ENCODE measurements around the gene CPA5. TPM values are rescaled to one million over a fixed set of nuclear protein-coding genes. Genes with fewer than 3 reads are reported as not detected.
"Not testable (repeated sequence)": the region's sequence is repeated elsewhere in the genome, so short reads cannot be mapped to it uniquely, and the experiment has no call there.

Gene CPA5
- total RNA-seq, 1 experiment from 2014 or later, result 0.13 TPM

- Histone ChIP-seq H3K27me3 (no peaks in the 10 kb centered on the region), H3K36me3 (no peaks in the 10 kb centered on the region)
- no peak for DNase-seq
Measured at GRCh38 chr7:130365088-130365487, 20.5 kb downstream of the CPA5 start.

GRCh38 chr7:130365511-130366441 is 21.2 kb downstream of the CPA5 start:
- Histone ChIP-seq H3K9me3 (no peaks in the 10 kb centered on the region; the same call in 1 of the 2 replicates), H3K4me3 (no peak overlapping the region), H3K36me3 (no peaks in the 10 kb centered on the region), H3K27me3 (no peaks in the 10 kb centered on the region)
- peak; percentile 70 for DNase-seq

More at GRCh38 chr7:130365088-130365487, 20.5 kb downstream of the CPA5 start:
- no peak overlapping the region for H3K4me3 ChIP-seq
- no peaks in the 10 kb centered on the region; the same call in 1 of the 2 replicates for H3K9me3 ChIP-seq

- Histone ChIP-seq H3K36me3 (no peaks in the 10 kb centered on the region), H3K27me3 (no peaks in the 10 kb centered on the region), H3K9me3 (no peaks in the 10 kb centered on the region), H3K4me3 (no peak overlapping the region)
- no peak for DNase-seq
Measured at GRCh38 chr7:130366564-130366963, 21.9 kb downstream of the CPA5 start.

- Histone ChIP-seq H3K4me3 (no peak overlapping the region), H3K27me3 (no peaks in the 10 kb centered on the region), H3K36me3 (no peaks in the 10 kb centered on the region), H3K9me3 (no peaks in the 10 kb centered on the region)
- DNase-seq, result no peak
Measured at GRCh38 chr7:130367088-130367755, 22.6 kb downstream of the CPA5 start.

- DNase-seq, result no peak
- Histone ChIP-seq H3K9me3 (no peaks in the 10 kb centered on the region), H3K27me3 (no peaks in the 10 kb centered on the region), H3K36me3 (no peaks in the 10 kb centered on the region), H3K4me3 (no peak overlapping the region)
Measured at GRCh38 chr7:130367836-130368746, 23.5 kb downstream of the CPA5 start.

GRCh38 chr7:130369110-130369711 is 24.6 kb downstream of the CPA5 start:
- H3K4me3 ChIP-seq, result no peak overlapping the region
- no peaks in the 10 kb centered on the region for H3K27me3 ChIP-seq
- H3K9me3 ChIP-seq, result no peaks in the 10 kb centered on the region
- DNase-seq, result no peak
- H3K36me3 ChIP-seq, result no peaks in the 10 kb centered on the region

- no peak for DNase-seq
- Histone ChIP-seq H3K36me3 (no peaks in the 10 kb centered on the region), H3K9me3 (no peaks in the 10 kb centered on the region), H3K4me3 (no peak overlapping the region), H3K27me3 (no peaks in the 10 kb centered on the region)
Measured at GRCh38 chr7:130369831-130370550, 25.4 kb downstream of the CPA5 start.

GRCh38 chr7:130371046-130371445 is 26.4 kb downstream of the CPA5 start:
- H3K4me3 ChIP-seq, result no peak overlapping the region
- DNase-seq, result peak; percentile 52
- H3K9me3 ChIP-seq, result no peaks in the 10 kb centered on the region
- no peaks in the 10 kb centered on the region for H3K36me3 ChIP-seq
- no peaks in the 10 kb centered on the region for H3K27me3 ChIP-seq

- H3K27me3 ChIP-seq, result no peaks in the 10 kb centered on the region
- no peaks in the 10 kb centered on the region for H3K9me3 ChIP-seq
- no peaks in the 10 kb centered on the region for H3K36me3 ChIP-seq
- H3K4me3 ChIP-seq, result no peak overlapping the region
- DNase-seq, result no peak
Measured at GRCh38 chr7:130372402-130373165, 28.0 kb downstream of the CPA5 start.

- no peaks in the 10 kb centered on the region for H3K9me3 ChIP-seq
- H3K4me3 ChIP-seq, result no peak overlapping the region
- no peaks in the 10 kb centered on the region for H3K36me3 ChIP-seq
- DNase-seq, result no peak
- no peaks in the 10 kb centered on the region for H3K27me3 ChIP-seq
Measured at GRCh38 chr7:130374507-130374906, 29.9 kb downstream of the CPA5 start.

- not testable (repeated sequence) for H3K27me3 ChIP-seq, DNase-seq, H3K36me3 ChIP-seq, H3K9me3 ChIP-seq, H3K4me3 ChIP-seq
Measured at GRCh38 chr7:130376461-130376860, 31.8 kb downstream of the CPA5 start.

GRCh38 chr7:130377178-130377577 is 32.6 kb downstream of the CPA5 start:
- Histone ChIP-seq H3K27me3 (no peaks in the 10 kb centered on the region), H3K36me3 (no peaks in the 10 kb centered on the region), H3K9me3 (no peaks in the 10 kb centered on the region), H3K4me3 (no peak overlapping the region)
- no peak for DNase-seq

GRCh38 chr7:130379019-130379418 is 34.4 kb downstream of the CPA5 start:
- Histone ChIP-seq H3K4me3 (no peak overlapping the region), H3K27me3 (no peaks in the 10 kb centered on the region), H3K36me3 (no peaks in the 10 kb centered on the region), H3K9me3 (no peaks in the 10 kb centered on the region)
- DNase-seq, result no peak

- DNase-seq, result no peak
- Histone ChIP-seq H3K36me3 (no peaks in the 10 kb centered on the region), H3K4me3 (no peak overlapping the region), H3K27me3 (no peaks in the 10 kb centered on the region), H3K9me3 (no peaks in the 10 kb centered on the region)
Measured at GRCh38 chr7:130379532-130379920, 34.9 kb downstream of the CPA5 start.
